GM21381 (cell line): ENCODE measurements around the gene SLC34A3.
"Not testable (repeated sequence)": the region's sequence is repeated elsewhere in the genome, so short reads cannot be mapped to it uniquely, and the experiment has no call there.

Experiments
- ATAC-seq: cut with Tn5 transposase; IDR thresholded peaks from one replicate; pipeline ENCODE4 v1.9.1; 2021; ENCODE audit warnings: mild to moderate bottlenecking, moderate library complexity; ENCODE audit not compliant: unreplicated experiment

Gene SLC34A3

DNA sequence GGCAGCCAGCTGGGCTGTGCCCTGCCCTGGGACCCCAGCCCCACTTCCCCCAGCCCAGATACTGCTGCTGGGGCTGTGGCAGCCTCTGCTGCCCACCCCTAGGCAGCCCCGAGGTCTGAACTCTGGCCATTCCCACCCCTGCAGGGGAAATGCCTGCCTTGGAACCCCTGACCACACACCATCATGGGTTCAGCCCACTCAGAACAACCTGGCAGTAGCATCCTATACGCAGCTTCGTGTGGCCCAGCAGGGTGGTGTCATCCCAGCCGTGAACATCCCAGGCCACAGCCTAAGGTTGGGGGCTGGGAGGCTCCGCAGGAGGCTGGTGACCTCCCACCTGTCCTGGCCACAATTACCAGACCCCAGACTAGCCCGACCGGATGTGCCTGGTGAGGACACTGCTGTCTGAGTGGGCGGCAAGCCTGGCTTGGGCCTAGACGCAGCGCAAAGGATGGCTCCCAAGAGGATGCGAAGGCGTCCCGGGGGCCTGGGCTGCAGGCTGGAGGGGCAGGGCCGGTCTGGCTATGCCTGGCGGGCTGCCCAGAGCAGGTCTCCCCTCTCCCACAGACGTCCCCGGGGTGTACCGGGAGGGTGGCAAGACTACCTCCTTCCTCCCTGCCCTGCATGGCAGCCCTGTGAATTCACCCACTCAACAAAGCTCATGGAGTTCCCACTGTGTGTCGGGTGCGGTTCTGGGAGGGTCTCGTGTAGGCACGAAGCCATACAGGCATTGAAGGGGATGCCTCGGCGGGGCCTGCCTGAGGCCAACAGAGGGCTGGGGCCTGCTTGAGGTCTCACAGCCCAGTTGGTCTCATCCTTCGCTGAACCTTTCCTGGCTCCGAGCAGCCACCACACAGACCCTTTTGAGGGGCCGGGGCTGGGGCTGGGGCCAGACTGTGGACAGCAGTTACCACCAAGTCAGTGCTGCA, 1.5 kb upstream of the SLC34A3 start:
- ATAC-seq: no peak

DNA sequence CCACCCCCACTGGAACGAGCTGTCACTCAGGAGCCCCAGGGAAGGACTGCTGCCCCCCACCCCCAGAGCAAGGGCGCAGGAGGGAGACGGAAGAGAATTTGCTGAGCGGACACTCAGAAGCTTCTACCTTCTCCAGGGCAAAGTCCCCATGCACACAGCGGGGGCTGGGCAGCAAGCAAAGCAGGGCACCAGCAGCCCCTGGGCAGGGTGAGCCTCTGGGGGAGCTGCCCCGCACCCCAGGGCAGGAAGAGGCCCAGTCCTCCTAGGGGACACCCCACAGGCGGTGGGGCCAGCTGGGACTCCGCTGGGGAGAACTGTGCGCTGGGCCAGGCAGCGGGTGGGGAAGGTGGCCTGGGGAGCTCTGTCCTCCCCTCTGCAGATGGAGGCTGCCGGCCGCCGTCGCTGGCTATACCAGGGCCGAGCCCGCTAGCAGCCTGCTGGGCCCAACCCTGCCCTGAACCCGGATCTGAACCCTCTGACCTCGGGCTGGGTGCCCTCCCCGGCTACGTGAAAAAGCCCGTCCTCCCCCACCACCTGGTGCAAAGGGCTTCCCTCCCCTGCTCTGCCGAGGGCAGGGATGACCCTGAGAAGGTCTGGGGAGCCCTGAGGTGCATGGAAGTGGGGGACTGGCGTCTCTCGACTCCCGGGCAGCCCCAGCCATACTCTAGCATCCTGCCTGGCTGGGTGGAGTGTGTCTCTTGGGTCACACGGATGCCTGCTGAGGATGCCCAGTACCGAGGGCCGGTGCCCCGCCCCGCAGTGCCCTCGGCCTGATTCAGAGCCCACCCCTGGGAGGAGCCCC, 597 bp upstream of the SLC34A3 start:
- ATAC-seq: no peak

DNA sequence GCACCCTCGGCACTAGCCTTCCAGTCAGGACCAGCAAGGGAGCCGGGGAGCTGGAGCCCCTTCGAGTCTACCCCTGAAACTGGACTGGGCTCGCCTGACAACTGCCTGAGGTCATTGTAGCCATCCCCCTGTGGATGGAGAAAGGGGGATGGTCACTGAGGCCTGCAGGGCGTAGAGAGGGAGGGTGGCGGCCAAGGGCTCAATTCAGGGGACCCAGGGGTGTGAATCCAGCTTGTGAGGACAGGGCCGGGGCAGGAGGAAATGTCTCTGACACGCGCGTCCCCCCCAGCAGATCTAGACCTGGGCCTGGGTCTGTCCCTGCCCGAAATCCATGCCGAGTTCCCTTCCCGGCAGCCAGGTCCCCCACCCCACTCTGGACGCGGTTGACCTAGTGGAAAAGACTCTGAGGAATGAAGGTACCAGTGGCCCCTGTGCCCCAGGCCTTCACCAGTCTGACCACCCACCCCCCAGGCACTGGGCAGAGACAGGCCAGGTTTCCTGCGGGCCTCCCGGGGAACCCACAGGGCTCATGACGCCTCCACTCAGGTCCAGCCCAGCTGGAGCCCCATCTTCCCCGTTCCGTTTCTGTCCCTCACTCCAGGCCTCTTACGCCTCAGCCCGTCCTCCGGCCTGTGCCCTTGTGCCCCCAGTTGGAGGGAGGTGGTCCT, 805 bp downstream of the SLC34A3 start:
- ATAC-seq: no peak

- ATAC-seq: no peak
Measured at GRCh38 chr9:137232101-137232500, 1.4 kb downstream of the SLC34A3 start.

- no peak for ATAC-seq
Measured at GRCh38 chr9:137232510-137232909, 1.8 kb downstream of the SLC34A3 start.

DNA sequence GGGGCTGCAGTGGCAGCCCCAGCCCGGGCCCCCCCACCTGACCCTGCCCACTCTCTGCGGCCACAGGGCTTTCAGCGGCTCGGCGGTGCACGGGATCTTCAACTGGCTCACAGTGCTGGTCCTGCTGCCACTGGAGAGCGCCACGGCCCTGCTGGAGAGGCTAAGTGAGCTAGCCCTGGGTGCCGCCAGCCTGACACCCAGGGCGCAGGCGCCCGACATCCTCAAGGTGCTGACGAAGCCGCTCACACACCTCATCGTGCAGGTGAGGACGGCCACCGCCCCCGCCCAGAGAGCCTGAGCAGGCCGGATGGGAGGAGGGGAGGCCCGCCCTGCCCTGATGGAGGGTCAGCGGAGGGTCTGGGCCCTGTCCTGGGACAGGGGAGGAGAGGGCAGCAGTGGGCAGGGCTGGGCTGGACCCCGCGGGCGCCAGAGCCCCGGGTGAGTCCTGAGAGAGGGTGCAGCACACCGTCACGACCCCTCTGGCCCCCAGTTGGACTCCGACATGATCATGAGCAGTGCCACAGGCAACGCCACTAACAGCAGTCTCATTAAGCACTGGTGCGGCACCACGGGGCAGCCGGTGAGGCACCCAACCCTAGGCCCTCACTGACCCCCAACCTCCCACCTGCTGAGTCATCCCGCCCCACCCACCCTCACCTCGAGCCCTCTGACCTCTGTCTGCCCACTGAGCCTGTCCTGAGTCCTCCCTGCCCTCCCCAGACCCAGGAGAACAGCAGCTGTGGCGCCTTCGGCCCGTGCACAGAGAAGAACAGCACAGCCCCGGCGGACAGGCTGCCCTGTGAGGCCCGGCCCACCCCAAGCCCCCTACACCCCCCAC, 2.7 kb downstream of the SLC34A3 start:
- no peak for ATAC-seq

GRCh38 chr9:137234055-137234697, 3.5 kb downstream of the SLC34A3 start:
- ATAC-seq: no peak

DNA sequence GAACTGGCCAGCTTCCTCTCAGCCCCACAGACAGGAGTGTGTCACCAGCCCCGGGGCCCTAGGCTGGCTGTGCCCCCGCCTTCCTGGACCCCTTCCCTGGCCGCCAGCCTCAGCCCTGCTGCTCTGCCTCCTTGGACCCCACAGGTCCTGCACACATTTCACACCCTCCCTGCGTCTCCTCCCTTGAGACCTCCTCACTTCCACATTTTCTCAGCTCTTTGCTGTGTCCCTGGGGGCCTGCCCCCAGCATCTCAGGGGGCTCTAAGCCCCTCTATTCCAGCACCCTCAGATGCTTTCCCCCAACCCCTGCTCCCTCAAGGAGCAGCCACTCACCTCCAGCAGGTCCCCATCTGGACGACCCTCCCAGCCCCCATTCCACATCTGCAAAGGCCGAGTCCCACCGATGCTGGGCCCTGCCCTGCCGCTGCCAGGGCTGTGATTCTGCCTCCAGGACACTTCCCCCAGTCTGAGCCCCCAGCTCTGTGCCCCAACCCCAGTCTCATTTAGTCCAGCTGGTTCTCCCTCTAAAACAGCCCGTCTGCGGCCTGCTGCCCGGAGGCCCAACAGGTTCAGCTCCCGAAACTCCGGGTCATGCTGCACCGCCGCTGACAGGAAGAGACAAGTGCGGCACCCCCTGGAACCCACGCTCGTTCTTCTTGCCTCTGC, 4.2 kb downstream of the SLC34A3 start:
- no peak for ATAC-seq

DNA sequence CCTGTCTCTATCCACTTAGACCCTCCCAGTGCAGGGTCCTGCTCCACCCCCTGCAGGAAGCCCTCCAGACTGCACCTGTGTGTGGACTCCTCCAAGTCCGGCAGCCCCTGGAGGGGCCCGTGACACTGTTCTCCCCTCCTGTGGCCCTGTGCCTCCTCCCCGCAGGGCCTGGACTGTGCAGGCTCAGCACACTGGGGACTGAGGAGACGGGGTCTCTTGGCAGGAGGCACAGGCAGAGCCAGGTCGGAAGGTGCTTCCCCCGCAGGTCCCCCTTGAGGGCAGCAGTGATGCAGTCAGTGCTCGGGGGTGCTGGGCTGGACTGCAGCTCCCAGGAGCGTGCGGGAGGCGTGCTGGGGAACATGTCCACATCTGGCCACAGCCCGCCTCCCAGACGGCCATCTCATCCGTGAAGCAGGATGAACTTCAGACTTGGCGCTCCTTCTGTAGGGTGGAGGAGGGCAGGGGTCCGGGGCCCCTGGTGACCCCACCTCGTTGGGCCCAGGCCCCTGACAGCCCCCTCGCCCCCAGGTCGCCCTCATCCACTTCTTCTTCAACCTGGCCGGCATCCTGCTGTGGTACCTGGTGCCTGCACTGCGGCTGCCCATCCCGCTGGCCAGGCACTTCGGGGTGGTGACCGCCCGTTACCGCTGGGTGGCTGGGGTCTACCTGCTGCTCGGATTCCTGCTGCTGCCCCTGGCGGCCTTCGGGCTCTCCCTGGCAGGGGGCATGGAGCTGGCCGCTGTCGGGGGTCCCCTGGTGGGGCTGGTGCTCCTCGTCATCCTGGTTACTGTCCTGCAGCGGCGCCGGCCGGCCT, 4.9 kb downstream of the SLC34A3 start:
- ATAC-seq: no peak

DNA sequence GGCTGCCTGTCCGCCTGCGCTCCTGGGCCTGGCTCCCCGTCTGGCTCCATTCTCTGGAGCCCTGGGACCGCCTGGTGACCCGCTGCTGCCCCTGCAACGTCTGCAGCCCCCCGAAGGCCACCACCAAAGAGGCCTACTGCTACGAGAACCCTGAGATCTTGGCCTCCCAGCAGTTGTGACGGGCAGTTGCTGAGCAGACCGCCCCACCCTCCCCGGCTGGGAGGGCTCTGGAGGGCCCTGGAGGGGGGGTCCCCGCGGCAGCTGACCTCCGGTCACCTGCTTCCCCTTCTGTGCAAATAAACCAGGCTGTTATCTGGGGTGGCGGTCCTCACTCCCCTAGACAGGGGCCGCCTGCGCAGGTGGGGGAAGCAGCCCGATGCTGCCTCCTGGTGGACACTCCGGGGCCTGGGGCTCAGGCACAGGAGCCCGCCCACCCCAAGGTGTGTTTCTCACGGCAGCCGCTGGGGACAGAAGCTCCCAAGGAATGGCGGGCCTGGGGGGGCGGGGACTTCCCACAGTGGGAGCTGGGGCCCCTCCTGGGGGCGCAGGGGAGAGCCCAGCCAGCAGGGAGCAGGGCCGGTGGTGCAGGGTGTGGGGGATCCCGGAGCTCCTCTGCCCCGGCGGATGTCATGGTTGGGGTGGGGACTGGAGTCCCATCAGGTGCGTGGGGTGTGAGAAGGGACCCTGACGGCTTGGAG, 5.7 kb downstream of the SLC34A3 start:
- no peak for ATAC-seq

- ATAC-seq: no peak
Measured at GRCh38 chr9:137236936-137237421, 6.3 kb downstream of the SLC34A3 start.

- no peak for ATAC-seq
Measured at GRCh38 chr9:137237759-137238726, 7.3 kb downstream of the SLC34A3 start.

GRCh38 chr9:137239541-137240200, 9.0 kb downstream of the SLC34A3 start:
- ATAC-seq: not testable (repeated sequence)

GRCh38 chr9:137240318-137240840, 9.7 kb downstream of the SLC34A3 start:
- peak; percentile 19 for ATAC-seq

- ATAC-seq: peak; percentile 72
Measured at GRCh38 chr9:137240841-137241489, 10.3 kb downstream of the SLC34A3 start, which contains the start of gene TUBB4B. Gene TUBB4B (plus strand): TSS chr9:137241287. CDS start chr9:137241361, 74 bp downstream.
